HG02610 (cell line): ENCODE results near the gene SSB.
"Not testable (repeated sequence)": the region's sequence is repeated elsewhere in the genome, so short reads cannot be mapped to it uniquely, and the experiment has no call there.

ENCODE experiments used
- ATAC-seq: cut with Tn5 transposase; IDR thresholded peaks from one replicate; pipeline ENCODE4 v1.9.1; 2021; ENCODE audit warnings: mild to moderate bottlenecking, moderate library complexity; ENCODE audit not compliant: unreplicated experiment

The SSB gene

DNA sequence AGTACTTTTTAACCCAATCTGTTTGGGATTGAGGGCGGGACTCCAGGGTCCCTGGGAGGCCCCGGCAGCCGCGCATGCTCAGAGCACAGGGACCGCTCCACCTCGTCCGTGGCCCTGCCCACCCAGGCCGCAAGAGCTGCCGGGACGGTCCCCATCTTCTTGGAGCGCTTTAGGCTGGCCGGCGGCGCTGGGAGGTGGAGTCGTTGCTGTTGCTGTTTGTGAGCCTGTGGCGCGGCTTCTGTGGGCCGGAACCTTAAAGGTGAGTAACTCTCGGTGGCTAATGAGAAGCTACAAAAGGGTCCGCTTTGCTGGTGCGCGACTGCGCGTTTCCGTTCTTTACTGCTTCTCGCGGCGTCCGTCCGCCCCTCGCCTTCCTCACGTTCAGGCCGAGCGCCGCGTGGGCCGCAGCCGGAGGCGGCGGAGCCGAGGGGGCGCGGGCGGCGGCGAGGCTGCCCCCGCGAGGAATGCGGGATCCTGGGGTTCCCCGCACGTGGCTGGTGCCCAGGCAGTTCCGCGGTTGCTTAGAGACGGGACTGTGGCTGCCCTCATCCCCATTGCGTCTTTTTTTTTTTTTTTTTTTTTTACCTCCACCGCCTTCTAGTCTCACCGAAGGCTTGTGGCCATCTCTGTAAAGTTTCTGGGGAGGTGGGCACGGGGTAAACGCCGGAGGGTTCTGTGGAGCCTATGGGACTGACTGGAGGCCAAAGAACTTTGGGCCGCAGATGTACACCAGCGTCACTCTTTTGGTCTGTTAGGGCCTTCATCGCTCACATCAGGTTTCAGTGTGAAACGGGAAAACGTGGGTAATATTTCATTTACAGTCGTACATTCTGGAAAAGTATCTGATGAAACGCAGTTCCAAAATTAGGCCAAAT, at the start of gene SSB:
Gene SSB (plus strand): TSS at position 154 of the 875 bp plus-strand sequence. CDS start 2,090 bp downstream, outside the sequence.
- peak; percentile 98 for ATAC-seq

DNA sequence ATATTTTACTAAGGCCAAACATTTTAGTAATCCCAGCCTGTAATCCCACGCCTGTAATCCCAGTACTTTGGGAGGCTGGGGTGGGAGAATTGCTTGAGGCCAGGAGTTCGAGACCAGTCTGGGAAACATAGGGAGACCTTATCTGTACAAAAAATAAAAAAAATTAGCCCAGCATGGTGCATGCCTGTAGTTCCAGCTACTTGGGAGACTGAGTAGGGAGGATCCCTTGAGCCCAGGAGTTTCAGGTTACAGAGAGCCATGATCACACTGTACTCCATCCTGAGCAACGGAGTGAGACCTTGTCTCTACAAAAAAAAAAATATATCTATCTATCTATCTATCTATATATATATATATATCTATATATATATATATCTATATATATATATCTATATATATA, 45.9 kb upstream of the SSB start:
- no peak for ATAC-seq

DNA sequence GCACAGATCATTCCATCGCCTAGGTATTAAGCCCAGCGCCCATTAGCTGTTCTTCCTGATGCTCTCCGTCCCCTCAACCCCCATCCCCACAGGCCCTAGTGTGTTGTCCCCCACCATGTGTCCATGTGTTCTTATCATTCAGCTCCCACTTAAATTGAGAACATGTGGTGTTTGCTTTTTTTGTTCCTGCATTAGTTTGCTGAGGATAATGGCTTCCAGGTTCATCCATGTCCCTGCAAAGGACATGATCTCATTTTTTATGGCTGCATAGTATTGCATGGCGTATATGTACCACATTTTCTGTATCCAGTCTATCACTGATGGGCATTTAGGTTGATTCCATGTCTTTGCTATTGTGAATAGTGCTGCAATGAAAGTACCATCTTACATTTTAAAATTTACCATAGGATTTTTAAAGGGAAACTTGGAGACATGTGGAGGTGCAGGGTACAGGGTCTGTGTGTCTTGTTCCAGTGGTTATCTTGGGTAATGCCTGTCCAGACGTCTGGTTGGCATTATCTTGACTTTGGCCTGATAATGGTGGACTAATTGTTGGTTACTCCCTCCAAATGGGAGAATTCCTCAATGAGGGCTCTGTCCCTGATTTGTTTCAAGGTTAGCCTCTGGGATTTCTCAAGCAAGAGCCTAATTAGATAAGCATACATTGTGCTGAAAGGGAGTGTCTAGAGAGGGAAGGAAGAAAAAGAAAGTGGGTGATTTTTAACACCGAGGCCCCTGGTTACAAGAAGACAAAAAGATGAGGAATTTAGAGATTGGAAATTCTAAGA, 43.4 kb upstream of the SSB start:
- no peak for ATAC-seq

DNA sequence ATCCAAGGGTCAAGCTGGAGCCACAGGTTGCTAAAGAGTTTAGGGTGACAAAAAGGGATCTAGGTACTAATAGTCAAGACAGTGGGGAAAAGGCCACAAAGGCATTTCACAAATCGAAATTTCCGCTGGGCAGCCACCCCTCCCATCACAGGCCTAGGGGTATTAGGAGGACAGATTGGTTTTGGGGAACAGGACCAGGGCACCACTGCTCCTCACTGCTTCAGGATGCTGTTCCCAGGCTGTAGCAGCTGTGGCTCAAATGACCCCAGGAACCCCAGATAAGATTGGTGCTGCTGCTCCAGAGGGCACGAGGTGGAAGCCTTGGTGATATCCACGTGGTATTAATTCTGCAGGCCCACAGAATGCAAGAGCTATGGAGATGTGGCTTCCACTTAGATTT, 42.3 kb upstream of the SSB start:
- ATAC-seq = no peak

DNA sequence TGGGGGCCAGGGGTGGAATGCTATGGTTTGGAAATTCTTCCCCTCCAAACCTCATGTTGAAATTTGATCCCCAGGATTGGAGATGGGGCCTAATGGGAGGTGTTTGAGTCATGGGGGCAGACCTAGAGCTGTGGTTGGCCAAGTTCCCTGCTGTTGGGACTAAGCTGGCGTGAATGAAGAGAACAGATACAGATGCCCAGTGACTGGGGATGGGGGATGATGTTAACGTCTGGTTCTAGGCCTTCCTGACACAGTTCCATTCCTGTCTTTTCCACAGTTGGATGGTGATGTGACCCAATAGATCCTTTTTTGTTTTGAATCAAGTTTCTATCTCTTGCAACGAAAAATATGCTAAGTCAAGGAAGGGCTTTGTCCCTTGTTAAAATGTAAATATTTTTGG, 41.3 kb upstream of the SSB start:
- ATAC-seq = no peak

DNA sequence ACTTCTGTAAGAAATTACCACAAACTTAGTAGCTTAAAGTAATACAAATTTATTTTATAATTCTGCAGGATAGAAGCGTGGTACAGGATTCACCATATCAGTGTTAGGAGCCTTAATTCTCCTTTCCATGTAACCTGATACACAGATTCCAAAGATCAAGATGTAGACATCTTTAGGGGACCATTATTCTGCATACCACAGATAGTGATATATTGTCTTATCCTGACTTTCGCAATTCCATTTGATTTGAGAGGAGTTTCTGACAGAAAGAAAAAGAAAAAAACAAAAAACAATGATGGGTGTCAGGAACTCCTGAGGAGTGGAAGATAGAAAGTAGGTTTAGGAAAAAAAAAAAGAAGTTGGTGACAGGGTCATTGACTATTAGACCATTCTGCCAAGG, 40.9 kb upstream of the SSB start:
- no peak for ATAC-seq

DNA sequence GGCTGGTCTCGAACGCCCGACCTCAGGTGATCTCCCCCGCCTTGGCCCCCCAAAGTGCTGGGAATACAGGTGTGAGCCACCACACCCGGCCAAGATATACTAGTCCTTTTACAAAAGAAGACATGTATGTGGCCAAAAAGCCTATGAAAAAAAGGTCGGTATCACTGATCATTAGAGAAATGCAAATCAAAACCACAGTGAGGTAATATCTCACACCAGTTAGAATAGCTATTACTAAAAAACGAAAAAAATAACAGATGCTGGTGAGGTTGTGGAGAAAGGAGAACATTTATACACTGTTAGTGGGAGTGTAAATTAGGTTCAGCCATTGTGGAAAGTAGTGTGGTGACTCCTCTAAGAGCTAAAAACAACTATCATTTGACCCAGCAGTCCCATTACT, 38.7 kb upstream of the SSB start:
- no peak for ATAC-seq

DNA sequence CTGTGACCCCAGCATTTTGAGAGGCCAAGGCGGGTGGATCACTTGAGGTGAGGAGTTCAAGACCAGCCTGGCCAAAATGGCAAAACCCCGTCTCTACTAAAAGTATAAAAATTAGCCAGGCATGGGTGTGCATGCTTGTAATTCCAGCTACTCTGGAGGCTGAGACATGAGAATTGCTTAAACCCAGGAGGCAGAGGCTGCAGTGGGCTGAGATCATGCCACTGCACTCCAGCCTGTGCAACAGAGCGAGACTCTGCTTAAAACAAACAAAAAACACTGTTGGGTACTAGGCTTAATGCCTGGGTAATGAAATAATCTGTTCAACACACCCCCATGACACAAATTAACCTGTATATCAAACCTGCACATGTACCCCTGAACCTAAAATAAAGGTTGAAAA, 37.9 kb upstream of the SSB start:
- not testable (repeated sequence) for ATAC-seq

DNA sequence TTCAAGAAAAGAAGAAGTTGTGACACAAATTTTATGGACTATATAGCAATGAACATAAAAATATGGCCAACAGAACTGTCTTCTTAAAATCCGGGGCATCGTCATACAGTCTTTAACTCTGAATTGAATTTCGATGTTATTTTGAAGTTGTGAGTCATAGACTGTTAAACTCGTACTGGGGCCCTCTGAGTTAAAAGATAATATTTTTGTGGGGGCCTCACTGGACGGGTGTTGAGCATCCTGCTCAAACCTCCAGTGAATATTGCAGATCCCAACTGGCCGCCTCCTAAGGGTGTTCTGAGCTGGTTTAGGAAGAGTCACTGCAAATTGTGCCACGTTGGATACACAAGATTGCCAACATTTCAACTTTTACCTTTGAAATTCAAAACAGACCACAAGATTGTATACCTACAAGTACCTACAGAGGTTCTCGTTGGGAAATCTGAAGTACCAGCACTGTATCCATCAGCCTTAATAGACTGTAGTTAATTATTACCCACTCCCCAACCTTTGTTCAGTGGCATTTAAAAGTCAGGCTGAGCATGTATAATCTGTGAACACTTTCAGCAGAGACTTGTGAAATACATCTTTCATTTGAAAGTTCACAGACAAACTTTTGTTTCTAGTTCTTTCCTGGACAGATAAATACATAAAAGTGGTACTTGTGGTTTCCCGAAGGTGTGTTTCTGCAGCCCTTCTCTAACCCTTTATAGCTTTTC, 37.3 kb upstream of the SSB start:
- ATAC-seq = no peak

DNA sequence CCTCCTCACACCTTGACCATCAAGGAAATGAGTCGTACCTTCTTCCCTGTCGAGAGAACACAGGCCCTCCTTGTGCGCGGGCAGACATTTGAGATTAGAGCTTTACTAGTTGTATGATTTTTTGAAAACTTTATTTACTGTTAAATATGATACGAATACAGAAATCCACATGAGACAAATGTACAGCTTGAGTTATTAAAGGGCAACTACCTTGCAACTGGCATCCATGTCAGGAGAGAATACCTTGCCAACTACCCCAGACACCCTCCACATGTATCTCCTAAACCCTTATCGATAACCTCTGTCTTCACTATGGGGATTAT, 36.7 kb upstream of the SSB start:
- ATAC-seq = no peak

DNA sequence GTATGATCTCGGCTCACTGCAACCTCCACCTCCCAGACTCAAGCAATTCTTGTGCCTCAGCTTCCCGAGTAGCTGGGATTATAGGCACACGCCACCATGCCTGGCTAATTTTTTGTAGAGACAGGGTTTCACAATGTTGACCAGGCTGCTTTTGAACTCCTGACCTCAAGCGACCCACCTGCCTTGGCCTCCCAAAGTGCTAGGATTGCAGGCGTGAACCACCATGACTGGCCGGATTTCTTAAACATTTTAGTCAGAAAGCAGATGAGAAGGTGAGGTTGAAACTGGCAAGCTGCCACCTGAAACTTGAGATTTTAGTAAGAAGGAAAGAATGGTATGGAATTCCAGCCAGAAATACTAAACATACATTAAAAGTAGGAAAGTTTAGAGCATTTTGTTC, 33.1 kb upstream of the SSB start:
- no peak for ATAC-seq

DNA sequence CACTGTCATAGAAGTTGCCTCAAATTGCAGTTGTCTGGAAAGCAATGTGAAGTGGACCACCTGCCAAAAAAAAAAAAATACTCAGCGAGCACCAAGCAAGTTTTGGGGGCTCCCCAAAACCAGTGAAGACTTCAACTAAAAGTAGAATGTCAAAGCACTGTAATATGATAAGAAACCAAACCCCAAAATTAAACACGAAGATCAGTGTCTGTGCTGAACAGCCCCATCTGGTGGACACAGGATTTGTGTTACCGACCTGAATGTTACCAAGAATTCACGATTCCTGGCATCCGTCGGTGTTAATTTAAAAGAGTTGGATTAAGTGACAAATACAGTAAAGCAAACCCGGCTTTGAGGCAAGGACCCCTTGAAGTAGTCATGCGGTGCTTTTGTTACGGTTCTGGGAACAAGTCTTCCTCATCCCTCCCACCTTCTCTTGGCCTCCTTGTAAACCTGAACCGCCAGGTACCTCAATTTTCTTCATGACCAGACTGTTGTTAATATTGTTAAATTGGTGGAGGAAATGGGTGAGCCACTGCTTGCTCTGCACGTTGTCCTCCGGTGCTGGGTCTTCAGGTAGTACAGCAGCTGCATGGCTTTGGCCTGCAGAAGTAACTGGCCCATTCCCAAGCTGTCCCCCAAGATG, 31.3 kb upstream of the SSB start:
- ATAC-seq = no peak

DNA sequence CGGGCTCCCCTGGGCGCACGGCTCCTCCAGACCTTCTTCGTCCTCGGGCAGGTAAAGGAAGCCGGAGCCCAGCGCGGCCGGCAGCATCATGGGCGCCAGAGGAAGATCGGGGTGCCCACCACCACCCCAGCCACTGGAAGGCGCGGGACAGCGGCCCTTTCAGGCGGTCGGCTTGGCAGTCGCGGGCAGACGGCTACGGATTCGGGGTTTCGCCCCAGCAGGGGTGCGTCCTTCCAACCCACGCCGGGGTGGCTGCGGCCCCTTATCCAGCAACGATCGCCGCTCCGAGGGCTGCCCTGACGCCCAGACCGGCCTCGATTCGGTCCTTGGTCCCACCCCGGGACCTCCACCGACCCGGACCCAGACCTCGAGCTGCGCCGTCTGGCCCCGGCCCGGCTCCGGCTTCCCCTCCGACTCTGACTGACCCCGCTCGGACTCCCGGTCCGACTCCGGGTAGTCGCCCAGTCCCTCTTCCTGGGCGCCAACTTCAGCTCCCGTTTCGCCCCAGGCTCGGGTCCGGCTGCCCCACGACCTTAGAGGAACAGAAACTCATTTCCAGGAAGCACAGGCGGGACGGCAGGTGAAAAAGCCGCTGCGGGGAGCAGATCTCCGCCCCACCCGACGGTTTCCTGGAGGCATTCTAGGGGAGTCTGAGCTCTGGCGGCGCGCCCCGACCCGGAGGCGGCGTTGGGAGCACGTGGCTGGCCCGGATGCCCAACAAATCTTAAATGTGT, 30.2 kb upstream of the SSB start:
- no peak for ATAC-seq

DNA sequence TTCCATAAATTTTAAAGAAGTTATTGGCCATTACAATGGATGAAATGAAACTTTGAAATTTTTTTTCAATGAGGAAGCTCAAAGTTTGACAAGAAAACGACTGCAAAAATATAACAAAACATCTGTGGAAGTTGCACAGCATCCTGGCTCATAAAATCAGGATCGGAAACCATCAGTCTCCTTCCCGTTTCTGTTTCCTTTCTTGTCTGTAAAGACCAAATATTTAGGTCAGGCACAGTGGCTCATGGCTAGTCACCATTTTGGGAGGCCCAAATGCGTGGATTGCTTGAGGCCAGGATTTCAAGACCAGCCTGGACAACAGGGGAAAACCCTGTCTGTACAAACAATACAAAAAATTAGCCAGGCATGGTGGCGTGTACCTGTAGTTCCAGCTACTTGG, 27.6 kb upstream of the SSB start:
- no peak for ATAC-seq

DNA sequence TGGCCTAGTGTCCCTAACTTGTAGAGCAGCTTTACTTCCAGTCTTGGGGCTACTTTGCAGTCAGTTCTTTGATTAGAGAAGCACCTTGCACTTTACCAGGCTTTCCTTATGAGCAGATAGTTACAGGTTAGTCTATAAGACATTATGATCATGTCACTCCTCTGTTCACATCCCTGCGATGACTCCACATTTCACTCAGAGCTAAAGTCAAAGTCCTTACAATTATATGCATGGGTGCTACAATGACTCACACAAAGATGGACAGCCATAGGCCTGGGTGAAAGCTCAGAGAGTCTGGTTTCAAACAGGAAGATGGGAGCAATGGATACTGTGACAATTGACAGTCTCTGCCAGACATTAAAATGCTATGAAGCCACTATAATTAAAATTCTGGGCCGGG, 27.1 kb upstream of the SSB start:
- ATAC-seq = no peak

DNA sequence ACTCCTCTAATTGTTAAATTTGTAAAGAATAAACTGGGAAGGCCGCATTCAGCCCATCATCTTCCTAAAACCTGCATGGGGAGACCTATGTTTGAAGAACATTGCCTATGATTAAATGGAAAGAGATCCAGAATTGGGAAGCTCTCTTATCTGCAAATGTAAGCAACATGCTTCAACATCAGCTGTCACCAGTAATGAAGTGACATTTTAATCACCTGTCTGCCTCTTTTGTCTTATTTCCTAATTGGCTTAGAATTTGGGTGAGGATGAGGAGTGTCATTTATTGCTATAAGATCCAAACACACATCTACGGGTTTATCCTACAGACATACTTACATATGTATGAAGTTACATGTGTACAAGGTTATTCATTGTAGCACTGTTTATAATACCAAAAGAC, 26.0 kb upstream of the SSB start:
- ATAC-seq = no peak

DNA sequence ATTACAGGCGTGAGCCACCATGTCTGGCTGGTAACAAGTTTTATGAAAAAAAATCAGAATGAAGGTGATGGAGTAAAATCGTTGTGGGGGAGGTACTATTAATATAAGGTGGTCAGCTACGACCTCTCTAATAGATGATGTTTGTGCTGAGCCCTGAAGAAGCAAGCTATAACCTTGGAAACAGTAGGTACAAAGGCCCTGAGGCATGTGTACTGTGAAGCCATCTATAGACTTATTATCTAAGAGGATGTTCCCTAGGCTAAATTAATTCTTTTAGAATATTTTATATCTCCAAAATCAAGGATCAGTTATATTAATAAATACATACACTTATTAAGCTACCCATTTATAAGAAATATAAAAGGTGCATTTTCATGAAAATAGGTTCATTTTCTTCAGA, 23.3 kb upstream of the SSB start:
- ATAC-seq = no peak

DNA sequence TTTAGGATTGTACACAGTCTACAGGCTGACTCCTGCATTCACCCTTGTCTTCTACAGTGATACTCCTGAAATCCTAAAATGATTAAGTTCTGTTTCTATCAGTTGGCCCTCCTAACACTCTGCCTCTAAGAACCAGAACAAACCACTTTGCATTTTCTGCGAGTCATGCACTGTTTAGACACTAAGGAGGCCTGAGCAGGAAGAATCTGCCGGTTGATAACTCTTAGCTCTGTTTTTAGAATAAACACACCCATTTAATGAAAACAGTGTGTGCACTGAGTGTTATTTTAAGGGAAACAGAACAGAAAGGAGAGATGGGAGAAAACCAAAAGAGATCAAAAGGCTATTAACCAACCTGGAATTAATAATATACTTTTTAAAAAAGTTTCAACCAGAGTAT, 22.9 kb upstream of the SSB start:
- ATAC-seq = no peak

DNA sequence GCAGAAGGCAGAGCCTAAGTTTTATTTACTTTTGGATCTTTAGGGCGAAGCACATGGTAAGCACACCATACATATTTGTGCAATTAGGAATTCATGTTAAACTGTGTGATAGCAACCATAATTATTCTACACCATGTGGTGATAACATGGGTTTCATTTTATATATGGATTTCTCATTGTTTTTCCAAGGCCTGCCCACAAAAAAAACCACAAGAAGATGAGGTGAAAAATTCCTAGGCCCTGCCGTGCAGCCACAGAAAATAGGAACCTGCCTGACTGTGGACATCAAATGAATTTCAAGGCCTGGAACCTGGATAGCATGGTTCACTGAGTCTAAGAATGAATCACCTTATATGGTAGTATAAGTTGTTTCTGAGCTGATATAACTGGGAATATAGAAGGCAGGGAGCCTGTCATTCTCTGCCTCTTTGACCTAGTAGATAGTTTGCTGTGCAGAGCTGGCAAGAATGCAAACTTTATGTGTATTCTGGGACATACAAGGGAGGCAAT, 22.4 kb upstream of the SSB start:
- no peak for ATAC-seq

DNA sequence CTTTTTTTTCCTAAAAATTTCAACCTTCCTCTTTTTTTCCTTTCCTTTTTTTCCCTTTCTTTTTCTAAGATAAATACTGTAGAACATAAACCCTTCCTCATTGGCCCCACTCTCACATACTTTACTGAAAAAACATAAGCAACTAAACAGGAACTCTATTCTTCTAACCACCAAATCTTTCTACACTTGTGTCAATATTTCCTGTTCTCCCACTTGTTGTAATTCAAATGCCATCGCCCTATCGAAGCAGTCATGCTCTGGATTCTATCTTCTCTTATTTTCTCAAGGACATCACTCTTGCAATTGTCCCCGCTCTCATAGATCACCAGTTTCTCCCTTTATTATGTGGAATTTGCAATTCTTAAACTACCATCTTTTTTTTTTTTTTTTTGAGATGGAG, 20.2 kb upstream of the SSB start:
- no peak for ATAC-seq
